Ishikawa (cell line): ENCODE measurements around the gene IRF8.

Experiments
- CEBPB ChIP-seq: IDR thresholded peaks from 2 replicates; pipeline ENCODE4 v1.6.1; 2012
- CREB1 ChIP-seq: IDR thresholded peaks from 2 replicates; pipeline ENCODE4 v1.6.1; 2012; ENCODE audit warnings: low read depth
- EGR1 ChIP-seq: IDR thresholded peaks from 2 replicates; pipeline ENCODE4 v1.6.1; 2012
- EP300 ChIP-seq: IDR thresholded peaks from 2 replicates; pipeline ENCODE4 v1.6.1; 2012; ENCODE audit warnings: borderline replicate concordance
- FOXM1 ChIP-seq: IDR thresholded peaks from 2 replicates; pipeline ENCODE4 v1.6.1; 2012; ENCODE audit warnings: low read depth, borderline replicate concordance
- NFIC ChIP-seq: IDR thresholded peaks from 2 replicates; pipeline ENCODE4 v1.6.1; 2012
- RAD21 ChIP-seq: IDR thresholded peaks from 2 replicates; pipeline ENCODE4 v1.6.1; 2012; ENCODE audit warnings: low read depth
- TAF1 ChIP-seq: IDR thresholded peaks from 2 replicates; pipeline ENCODE4 v1.6.1; 2012; ENCODE audit warnings: low read depth, mild to moderate bottlenecking
- TCF12 ChIP-seq: IDR thresholded peaks from 2 replicates; pipeline ENCODE4 v1.6.1; 2012; ENCODE audit warnings: low read depth
- TEAD4 ChIP-seq: IDR thresholded peaks from 2 replicates; pipeline ENCODE4 v1.6.1; 2012
- YY1 ChIP-seq: IDR thresholded peaks from 2 replicates; pipeline ENCODE4 v1.6.1; 2012; ENCODE audit warnings: low read depth
- ZBTB7A ChIP-seq: IDR thresholded peaks from 2 replicates; pipeline ENCODE4 v1.6.1; 2012; ENCODE audit warnings: low read depth
- TF ChIP-seq, protein P1 (sequence below): IDR thresholded peaks from 2 replicates; pipeline ENCODE4 v1.6.1; 2012
- TF ChIP-seq, protein P2 (sequence below): IDR thresholded peaks from 2 replicates; pipeline ENCODE4 v1.6.1; 2012; ENCODE audit warnings: low read depth, mild to moderate bottlenecking
- TF ChIP-seq, protein P3 (sequence below): IDR thresholded peaks from 2 replicates; pipeline ENCODE4 v1.6.1; 2012

Gene IRF8

DNA sequence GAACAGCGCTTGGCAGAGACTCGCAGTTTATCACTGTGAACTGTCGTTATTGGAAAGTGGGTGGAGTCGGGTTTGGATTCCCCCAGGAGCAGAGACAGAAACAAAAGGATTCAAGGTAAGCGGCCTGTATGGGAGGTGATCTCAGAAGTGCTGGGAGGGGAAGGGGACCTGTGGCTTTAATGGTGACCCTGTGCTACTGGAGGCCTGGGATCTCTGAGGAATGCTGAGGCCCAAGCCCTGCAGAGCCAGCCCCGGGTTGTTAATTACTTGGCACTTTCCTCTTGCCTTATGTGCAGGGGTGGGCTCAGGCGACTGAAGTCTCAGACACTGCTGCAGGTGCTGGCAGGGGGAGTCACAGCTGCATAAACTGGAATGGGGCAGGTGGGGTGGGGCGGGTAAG, 27.4 kb downstream of the IRF8 start:
- TF ChIP-seq ZBTB7A (no peak), EGR1 (no peak), EP300 (no peak), FOXM1 (no peak), YY1 (no peak), TAF1 (no peak), RAD21 (no peak), NFIC (no peak), TCF12 (no peak), TEAD4 (no peak), CREB1 (no peak), CEBPB (no peak)
- TF ChIP-seq, protein P1, sequence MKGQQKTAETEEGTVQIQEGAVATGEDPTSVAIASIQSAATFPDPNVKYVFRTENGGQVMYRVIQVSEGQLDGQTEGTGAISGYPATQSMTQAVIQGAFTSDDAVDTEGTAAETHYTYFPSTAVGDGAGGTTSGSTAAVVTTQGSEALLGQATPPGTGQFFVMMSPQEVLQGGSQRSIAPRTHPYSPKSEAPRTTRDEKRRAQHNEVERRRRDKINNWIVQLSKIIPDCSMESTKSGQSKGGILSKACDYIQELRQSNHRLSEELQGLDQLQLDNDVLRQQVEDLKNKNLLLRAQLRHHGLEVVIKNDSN = no peak
- TF ChIP-seq, protein P2, sequence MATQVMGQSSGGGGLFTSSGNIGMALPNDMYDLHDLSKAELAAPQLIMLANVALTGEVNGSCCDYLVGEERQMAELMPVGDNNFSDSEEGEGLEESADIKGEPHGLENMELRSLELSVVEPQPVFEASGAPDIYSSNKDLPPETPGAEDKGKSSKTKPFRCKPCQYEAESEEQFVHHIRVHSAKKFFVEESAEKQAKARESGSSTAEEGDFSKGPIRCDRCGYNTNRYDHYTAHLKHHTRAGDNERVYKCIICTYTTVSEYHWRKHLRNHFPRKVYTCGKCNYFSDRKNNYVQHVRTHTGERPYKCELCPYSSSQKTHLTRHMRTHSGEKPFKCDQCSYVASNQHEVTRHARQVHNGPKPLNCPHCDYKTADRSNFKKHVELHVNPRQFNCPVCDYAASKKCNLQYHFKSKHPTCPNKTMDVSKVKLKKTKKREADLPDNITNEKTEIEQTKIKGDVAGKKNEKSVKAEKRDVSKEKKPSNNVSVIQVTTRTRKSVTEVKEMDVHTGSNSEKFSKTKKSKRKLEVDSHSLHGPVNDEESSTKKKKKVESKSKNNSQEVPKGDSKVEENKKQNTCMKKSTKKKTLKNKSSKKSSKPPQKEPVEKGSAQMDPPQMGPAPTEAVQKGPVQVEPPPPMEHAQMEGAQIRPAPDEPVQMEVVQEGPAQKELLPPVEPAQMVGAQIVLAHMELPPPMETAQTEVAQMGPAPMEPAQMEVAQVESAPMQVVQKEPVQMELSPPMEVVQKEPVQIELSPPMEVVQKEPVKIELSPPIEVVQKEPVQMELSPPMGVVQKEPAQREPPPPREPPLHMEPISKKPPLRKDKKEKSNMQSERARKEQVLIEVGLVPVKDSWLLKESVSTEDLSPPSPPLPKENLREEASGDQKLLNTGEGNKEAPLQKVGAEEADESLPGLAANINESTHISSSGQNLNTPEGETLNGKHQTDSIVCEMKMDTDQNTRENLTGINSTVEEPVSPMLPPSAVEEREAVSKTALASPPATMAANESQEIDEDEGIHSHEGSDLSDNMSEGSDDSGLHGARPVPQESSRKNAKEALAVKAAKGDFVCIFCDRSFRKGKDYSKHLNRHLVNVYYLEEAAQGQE = no peak
- TF ChIP-seq, protein P3, sequence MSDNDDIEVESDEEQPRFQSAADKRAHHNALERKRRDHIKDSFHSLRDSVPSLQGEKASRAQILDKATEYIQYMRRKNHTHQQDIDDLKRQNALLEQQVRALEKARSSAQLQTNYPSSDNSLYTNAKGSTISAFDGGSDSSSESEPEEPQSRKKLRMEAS = no peak

DNA sequence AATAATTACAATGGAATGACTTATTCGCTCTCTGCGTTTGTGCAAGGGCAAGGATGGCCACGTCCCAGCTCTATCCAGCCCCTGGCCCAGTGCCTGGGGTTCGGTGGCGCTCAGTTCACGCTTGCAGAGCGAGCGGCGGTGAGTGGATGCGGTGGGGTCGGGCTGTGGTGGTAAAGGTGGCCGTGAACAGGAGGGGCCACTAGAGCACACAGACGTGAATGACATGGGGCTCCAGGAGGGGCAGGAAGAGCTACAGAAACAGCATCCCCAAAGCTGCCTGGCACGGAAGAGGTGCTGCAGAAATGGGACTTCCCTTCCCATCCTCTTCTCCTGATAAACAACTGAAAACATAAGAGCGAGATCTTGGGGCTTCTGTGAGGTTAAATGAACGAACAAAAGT, 28.4 kb downstream of the IRF8 start:
- TF ChIP-seq, protein P3 = no peak
- TF ChIP-seq RAD21 = no peak
- TF ChIP-seq YY1 = no peak
- TF ChIP-seq, protein P2 = no peak
- no peak for TF ChIP-seq CREB1
- no peak for TF ChIP-seq NFIC

DNA sequence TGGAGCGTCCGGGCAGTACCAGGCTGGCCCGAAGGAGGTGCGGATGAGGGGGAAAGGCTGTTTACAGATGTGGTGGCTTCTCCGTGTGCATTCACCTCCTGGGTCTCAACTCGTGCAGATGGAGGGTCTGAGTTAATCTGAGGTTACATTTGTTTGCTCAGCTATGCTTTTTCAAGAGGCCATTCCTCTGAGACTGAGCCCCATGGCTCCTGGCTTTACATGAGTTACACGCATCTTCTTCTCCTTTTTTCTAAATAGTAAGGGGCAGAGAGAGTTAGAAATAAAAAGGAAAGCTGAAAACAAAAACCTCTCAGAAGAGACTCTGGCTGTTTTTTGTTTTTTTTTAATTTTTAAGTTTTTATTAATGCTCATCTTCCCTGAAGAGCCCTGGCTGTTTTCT, 29.0 kb downstream of the IRF8 start:
- TF ChIP-seq NFIC = no peak
- TF ChIP-seq TCF12 = no peak
- no peak for TF ChIP-seq YY1
- TF ChIP-seq, protein P2 = no peak
- TF ChIP-seq ZBTB7A = no peak
- TF ChIP-seq TAF1 = no peak
- TF ChIP-seq EGR1 = no peak
- TF ChIP-seq TEAD4 = no peak
- TF ChIP-seq, protein P1 = no peak
- TF ChIP-seq EP300 = no peak
- TF ChIP-seq, protein P3 = no peak
- TF ChIP-seq FOXM1 = no peak
- no peak for TF ChIP-seq RAD21
- no peak for TF ChIP-seq CREB1
- TF ChIP-seq CEBPB = no peak

DNA sequence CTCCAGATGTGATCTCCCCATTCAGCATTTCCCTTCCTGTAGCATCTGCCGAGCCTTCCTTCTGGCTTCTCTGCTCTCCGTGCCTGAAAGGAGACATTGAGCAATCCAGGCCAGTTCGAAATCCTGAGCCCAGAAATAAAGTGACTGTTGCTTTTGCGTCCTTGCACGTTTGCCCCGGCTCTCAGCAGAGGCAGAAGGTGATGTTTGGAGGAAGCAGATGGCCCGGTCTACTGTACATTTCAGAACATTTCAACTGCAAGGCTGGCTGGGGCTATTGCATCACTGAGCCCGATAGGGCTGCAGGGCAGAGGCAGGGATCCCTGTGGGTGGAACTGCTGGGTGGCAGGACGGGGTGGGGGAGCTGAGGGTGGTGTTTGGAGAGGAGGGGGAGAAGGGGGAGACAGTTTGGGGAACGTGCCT, 29.4 kb downstream of the IRF8 start:
- TF ChIP-seq NFIC (no peak), ZBTB7A (no peak), CEBPB (no peak), TAF1 (no peak), TCF12 (no peak), EGR1 (no peak), YY1 (no peak)
- TF ChIP-seq, protein P1 = no peak
- TF ChIP-seq, protein P2 = no peak
